Spleen (tissue), 11 donors: Measurements from ENCODE around the gene IL20RA. TPM values are rescaled to one million over a fixed set of nuclear protein-coding genes. Genes with fewer than 3 reads are reported as not detected.

Source experiments
- DNase-seq: peaks from one replicate; pipeline ENCODE4 v3.0.0-alpha.2; 2020
- H3K27ac ChIP-seq, 8 donors: fragments of 200-600 bp; sonication (generic) in 7 of 8; 1 replicate in 4 of 8; 2 replicates in 4 of 8; pipeline versions ENCODE4 v1.5.0 to v1.8.0; 2016 to 2021; ENCODE audit warnings: inconsistent platforms in 4 of 8, mild to moderate bottlenecking in 4 of 8, moderate library complexity in 1 of 8
- H3K27me3 ChIP-seq, 7 donors: fragments of 200-600 bp; sonication (generic) in 6 of 7; replicated peaks in 1 of 7; 1 replicate in 4 of 7; 2 replicates in 3 of 7; pipeline versions ENCODE4 v1.5.0 to v1.8.0; 2016 to 2021; ENCODE audit warnings: inconsistent platforms in 3 of 7, mild to moderate bottlenecking in 1 of 7
- H3K36me3 ChIP-seq, 6 donors: fragments of 200-600 bp; sonication (generic) in 5 of 6; 1 replicate in 4 of 6; 2 replicates in 2 of 6; pipeline versions ENCODE4 v1.5.0 to v1.8.0; 2016 to 2021; ENCODE audit warnings: inconsistent platforms in 2 of 6
- H3K4me1 ChIP-seq, 6 donors: fragments of 200-600 bp; sonication (generic) in 5 of 6; 1 replicate in 3 of 6; 2 replicates in 3 of 6; pipeline versions ENCODE4 v1.5.0 to v1.8.0; 2016 to 2021; ENCODE audit warnings: inconsistent platforms in 3 of 6
- H3K4me3 ChIP-seq, 8 donors: fragments of 200-600 bp; sonication (generic) in 7 of 8; 1 replicate in 4 of 8; 2 replicates in 4 of 8; pipeline versions ENCODE4 v1.5.0 to v1.8.0; 2016 to 2021; ENCODE audit warnings: inconsistent platforms in 4 of 8, mild to moderate bottlenecking in 4 of 8, moderate library complexity in 2 of 8
- H3K9me3 ChIP-seq, 8 donors: fragments of 200-600 bp; sonication (generic) in 7 of 8; 1 replicate in 4 of 8; 2 replicates in 4 of 8; pipeline versions ENCODE4 v1.5.0 to v1.8.0; 2016 to 2021; ENCODE audit warnings: inconsistent platforms in 4 of 8
- CTCF ChIP-seq, 11 experiments: fragments of 200-600 bp in 7 of 11; fragments of 450-650 bp in 4 of 11; sonication (generic) in 4 of 11; IDR thresholded peaks in 8 of 11; conservative IDR thresholded peaks in 3 of 11; 1 replicate in 7 of 11; 2 replicates in 4 of 11; pipeline versions ENCODE4 v1.4.0 to v1.8.0; 2016 to 2021; ENCODE audit warnings: antibody characterized with exemption in 11 of 11, inconsistent platforms in 4 of 11, mild to moderate bottlenecking in 1 of 11
- POLR2A ChIP-seq, 3 donors: fragments of 450-650 bp; IDR thresholded peaks; one replicate each; pipeline ENCODE4 v1.5.1; 2017; ENCODE audit warnings: antibody characterized with exemption in 3 of 3, mild to moderate bottlenecking in 1 of 3
- POLR2AphosphoS5 ChIP-seq, 3 donors: sonication (generic); formaldehyde crosslinking; IDR thresholded peaks; one replicate each; pipeline ENCODE4 v1.5.1; 2017; ENCODE audit warnings: antibody characterized with exemption in 3 of 3
- WGBS, 5 donors: extraction: QIAGEN DNeasy Blood & Tissue Kit in 3 of 5; methylation state at CpG; one replicate each; pipeline versions ENCODE4 v1.1.5 to v1.1.7; 2013 to 2018; 5-methylcytosine and 5-hydroxymethylcytosine counted together
- intact Hi-C: fragments of 100-400 bp; cut with DNase I; formaldehyde crosslinking; loops from one replicate; pipeline ENCODE4 v1.15.0; 2023; ENCODE audit warnings: low total_unique reads
- polyA plus RNA-seq, 3 donors: library from polyadenylated mRNA; stranded (reverse); fragments of 200-250 nt; gene quantifications; one replicate each; pipeline ENCODE4 v1.2.1, GENCODE V29; 2013
- total RNA-seq, 7 donors: library from RNA; depleted of rRNA in 3 of 7; stranded (reverse); fragments of >200 nt in 3 of 7; fragmentation: NEBNext Ultra II Directional in 4 of 7; extraction: Animal tissue kit (Norgen Biotek cat#: 25700) in 4 of 7; gene quantifications; one replicate each; pipeline versions ENCODE4 v1.1.0 to v1.2.1, GENCODE V29; 2016 to 2021
- donor health status: healthy with polysubstance abuse.
- donor health status: DM: no; HTN: no; CAD: no; lungs with moderate emphysema.
- donor health status: DM: no; HTN: no; CAD: no.
- donor health status: Bipolar disorder and iron deficiency.
- donor health status: healthy.
- donor health status: DM: no; HTN: no; CAD: no.
- donor health status: DM: yes; HTN: yes; CAD: no.

The IL20RA gene
- total and polyA plus RNA-seq, 10 donors = 0.03 TPM; not detected in 9

GRCh38 chr6:137011406-137011805 is 33.4 kb downstream of the IL20RA start:
- TF ChIP-seq POLR2A (IDR thresholded peaks at IDR 0.05) (no peak), POLR2AphosphoS5 (IDR thresholded peaks at IDR 0.05) (no peak), CTCF (IDR thresholded peaks at IDR 0.05 in 8 of 11, conservative IDR thresholded peaks at IDR 0.05 in 3 of 11) (no peak)
- Histone ChIP-seq H3K27ac (no peak overlapping the region), H3K9me3 (no peaks in the 10 kb centered on the region), H3K27me3 (peaks cover 0 to 62% (median 3%) of the 10 kb centered on the region in 7 donors), H3K4me3 (no peak overlapping the region), H3K36me3 (no peaks in the 10 kb centered on the region), H3K4me1 (no peaks in the 10 kb centered on the region)
- DNase-seq = no peak
- 65 to 85% (median 75%) methylated on average over 2 of the region's 2 CpGs for WGBS, 5 donors
- intact Hi-C loops = no loop called here

DNA sequence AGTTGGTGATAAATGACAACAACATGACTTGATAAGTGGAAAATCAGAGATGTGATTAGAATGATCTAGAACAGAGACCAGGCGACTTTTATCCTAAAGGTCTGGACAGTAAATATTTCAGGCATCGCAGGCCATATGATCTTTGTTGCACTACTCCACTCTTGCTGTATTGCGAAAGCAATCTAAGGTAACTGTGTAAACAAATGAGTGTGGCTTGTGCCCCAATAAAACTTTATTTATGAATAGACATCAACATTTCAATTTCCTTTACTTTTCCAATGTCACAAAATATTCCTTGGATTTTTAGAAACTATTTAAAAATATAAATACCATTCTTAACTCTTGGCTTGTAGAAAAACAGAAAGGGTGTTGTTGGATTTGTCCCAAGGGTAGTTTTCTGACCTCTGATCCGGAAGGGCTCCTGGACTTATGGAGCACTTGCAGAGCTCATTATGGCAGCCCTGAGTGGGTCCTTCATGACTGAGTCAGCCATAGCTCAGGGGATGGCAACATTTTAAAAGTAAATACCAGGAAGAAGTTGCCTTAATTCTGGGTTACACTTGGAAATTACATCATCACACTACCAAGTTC is 34.5 kb downstream of the IL20RA start:
- H3K27me3 ChIP-seq = peaks cover 0 to 51% (median 3%) of the 10 kb centered on the region in 7 donors
- no peaks in the 10 kb centered on the region for H3K9me3 ChIP-seq
- no peak overlapping the region for H3K27ac ChIP-seq
- DNase-seq = no peak
- H3K36me3 ChIP-seq = no peaks in the 10 kb centered on the region
- TF ChIP-seq CTCF (IDR thresholded peaks at IDR 0.05 in 8 of 11, conservative IDR thresholded peaks at IDR 0.05 in 3 of 11) = no peak
- TF ChIP-seq POLR2AphosphoS5 (IDR thresholded peaks at IDR 0.05) = no peak
- TF ChIP-seq POLR2A (IDR thresholded peaks at IDR 0.05) = no peak
- intact Hi-C loops = no loop called here
- H3K4me3 ChIP-seq = no peak overlapping the region
- H3K4me1 ChIP-seq = no peaks in the 10 kb centered on the region
- WGBS, 5 donors = 89 to 97% (median 95%) methylated on average over 4 of the region's 4 CpGs

- Histone ChIP-seq H3K4me1 (no peaks in the 10 kb centered on the region), H3K9me3 (no peaks in the 10 kb centered on the region), H3K27ac (no peak overlapping the region), H3K36me3 (no peaks in the 10 kb centered on the region), H3K27me3 (peaks cover 0 to 31% (median 3%) of the 10 kb centered on the region in 7 donors), H3K4me3 (no peak overlapping the region)
- DNase-seq = no peak
- TF ChIP-seq POLR2AphosphoS5 (IDR thresholded peaks at IDR 0.05) (no peak), POLR2A (IDR thresholded peaks at IDR 0.05) (no peak), CTCF (IDR thresholded peaks at IDR 0.05 in 8 of 11, conservative IDR thresholded peaks at IDR 0.05 in 3 of 11) (no peak)
- WGBS, 5 donors = 82 to 95% (median 86%) methylated on average over 9 of the region's 9 CpGs
- intact Hi-C loops = no loop called here
Observed at GRCh38 chr6:137008204-137008603, 36.6 kb downstream of the IL20RA start.

- H3K27ac ChIP-seq = no peak overlapping the region
- TF ChIP-seq POLR2A (IDR thresholded peaks at IDR 0.05) = no peak
- no peak for TF ChIP-seq CTCF (IDR thresholded peaks at IDR 0.05 in 8 of 11, conservative IDR thresholded peaks at IDR 0.05 in 3 of 11)
- no peak for TF ChIP-seq POLR2AphosphoS5 (IDR thresholded peaks at IDR 0.05)
- no peaks in the 10 kb centered on the region for H3K9me3 ChIP-seq
- no peaks in the 10 kb centered on the region for H3K4me1 ChIP-seq
- no peak for DNase-seq
- intact Hi-C loops = no loop called here
- H3K4me3 ChIP-seq = no peak overlapping the region
- H3K36me3 ChIP-seq = no peaks in the 10 kb centered on the region
- 89 to 96% (median 91%) methylated on average over 9 of the region's 9 CpGs for WGBS, 5 donors
- peaks cover 0 to 32% (median 0%) of the 10 kb centered on the region in 7 donors for H3K27me3 ChIP-seq
Observed at GRCh38 chr6:137006056-137006455, 38.7 kb downstream of the IL20RA start.
